GM21825 (cell line): Measurements from ENCODE around the gene KCNK3.

ENCODE experiments used
- ATAC-seq: cut with Tn5 transposase; IDR thresholded peaks from one replicate; pipeline ENCODE4 v1.9.1; 2021; ENCODE audit warnings: mild to moderate bottlenecking, moderate library complexity; ENCODE audit not compliant: unreplicated experiment

Gene KCNK3

GRCh38 chr2:26685989-26686839 is 6.3 kb upstream of the KCNK3 start:
- ATAC-seq: no peak

- no peak for ATAC-seq
Observed at GRCh38 chr2:26687328-26687727, 5.2 kb upstream of the KCNK3 start.

GRCh38 chr2:26687801-26688200 is 4.7 kb upstream of the KCNK3 start:
- ATAC-seq: no peak

DNA sequence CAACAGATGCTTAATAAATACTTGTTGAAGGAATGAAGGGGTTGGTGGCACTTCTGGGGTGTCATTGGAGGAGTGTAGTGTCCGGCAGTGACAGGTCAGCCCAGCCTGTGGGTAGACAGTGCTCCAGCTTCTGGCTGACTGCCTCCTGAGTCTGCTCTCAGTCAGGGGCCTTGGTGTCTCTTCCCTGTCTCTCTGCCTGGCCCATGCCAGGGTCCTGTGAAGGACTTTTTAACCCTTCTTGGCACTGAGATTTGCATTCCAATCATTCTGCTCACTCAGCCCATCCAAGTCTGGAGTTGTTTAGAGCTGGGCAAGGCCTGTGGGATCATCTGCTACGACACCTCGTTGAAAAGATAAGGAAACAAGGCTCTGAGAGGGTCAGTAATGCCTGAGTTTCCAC is 1.4 kb upstream of the KCNK3 start:
- ATAC-seq: no peak

GRCh38 chr2:26691881-26692278 is 642 bp upstream of the KCNK3 start:
- no peak for ATAC-seq

- no peak for ATAC-seq
Observed at GRCh38 chr2:26692897-26693849, 651 bp downstream of the KCNK3 start.

DNA sequence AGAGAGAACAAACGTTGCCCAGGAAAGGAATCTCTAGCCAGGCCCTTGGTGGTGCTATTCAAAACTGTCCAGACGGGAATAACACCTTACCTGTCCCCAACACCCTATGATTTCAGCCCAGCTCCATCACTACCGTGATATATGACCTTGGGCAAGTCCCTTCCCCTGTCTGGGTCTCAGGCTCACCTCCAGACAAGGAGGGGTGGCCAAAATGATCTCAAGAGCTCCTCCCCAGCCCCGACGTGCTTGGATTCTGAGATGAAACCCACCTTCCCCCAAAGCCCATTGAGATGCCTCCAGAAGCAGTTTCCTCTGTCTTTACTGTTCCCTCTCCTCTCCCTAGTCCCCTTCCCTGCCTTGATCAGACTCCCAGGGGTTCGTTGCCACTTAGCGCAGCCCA is 1.5 kb downstream of the KCNK3 start:
- no peak for ATAC-seq

DNA sequence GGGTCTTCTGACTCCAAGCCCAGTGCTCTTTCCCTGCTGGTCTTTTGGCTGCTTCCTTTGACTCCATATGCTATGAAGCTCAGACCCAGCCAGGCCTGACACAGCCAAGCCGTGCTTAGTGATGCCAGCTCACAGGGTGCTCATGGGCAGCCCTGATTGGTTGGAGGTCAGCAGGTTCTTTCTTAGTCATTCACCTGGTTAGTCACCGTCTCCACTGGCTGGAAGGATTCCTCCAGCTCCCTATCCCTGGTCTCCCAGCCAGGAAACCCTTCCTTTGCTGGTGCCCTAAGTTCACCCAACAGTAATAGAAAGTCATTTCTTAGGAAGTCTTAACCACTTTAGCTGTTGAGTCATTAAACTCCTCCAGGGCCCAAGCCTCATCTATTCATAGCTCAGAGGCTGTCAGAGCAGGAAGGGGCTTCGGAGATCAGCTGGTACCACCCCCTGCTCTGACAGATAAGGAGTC is 3.9 kb downstream of the KCNK3 start:
- no peak for ATAC-seq

DNA sequence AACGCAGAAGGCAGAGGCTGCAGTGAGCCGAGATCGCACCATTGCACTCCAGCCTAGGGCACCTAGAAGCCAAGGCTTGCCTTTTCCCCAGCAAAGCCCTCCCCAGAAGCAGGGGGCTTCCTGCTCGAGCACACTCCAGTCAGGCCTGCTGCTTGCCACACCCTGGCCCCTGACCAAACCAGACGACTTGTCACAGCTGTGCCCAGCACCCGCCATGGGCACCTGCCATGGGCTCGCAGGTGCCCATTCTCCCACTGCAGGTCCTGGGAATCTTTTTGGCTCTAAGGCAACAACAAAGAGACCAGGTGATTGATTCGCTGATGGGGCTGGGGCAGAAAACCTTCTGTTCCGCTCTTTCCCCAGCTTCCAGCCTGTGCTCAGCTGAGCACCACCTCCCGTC is 4.9 kb downstream of the KCNK3 start:
- ATAC-seq: no peak

DNA sequence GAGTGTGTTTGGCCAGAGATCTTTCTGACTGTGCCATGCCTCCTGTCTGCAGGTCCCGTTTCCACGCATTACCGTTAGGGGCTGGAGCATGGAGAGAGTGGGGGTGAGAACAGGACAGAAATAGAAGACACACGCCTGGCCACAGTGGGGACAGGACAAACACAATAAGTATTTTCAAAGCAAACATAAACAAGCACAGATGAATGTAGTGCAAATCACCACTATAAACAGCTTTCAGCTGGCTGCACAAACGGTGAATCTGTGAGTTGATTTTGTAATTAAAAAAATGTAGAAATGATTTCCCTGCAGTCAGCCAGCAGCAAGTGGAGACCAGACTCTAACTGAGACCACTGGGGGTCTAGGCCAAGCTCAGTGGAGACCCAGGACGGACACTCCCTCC is 6.8 kb downstream of the KCNK3 start:
- ATAC-seq: no peak

GRCh38 chr2:26700078-26700477 is 7.6 kb downstream of the KCNK3 start:
- ATAC-seq: no peak

GRCh38 chr2:26701596-26701995 is 9.1 kb downstream of the KCNK3 start:
- ATAC-seq: no peak

DNA sequence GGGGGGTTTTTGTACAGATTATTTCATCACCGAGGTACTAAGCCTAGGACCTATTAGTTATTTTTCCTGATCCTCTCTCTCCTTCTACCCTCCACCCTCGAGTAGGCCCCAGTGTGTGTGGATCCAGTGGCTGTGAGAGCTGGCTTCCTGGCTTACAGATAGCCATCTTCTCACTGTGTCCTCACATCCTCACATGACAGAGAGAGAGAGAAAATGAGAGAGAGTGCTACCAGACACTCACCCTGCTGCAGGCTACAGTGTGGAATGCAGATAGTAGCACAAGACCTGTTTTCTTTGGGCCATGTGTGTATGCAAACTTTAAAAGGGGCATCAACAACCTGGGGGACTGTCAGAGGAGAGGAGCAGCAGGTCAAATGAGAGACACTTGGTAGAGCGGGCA is 9.5 kb downstream of the KCNK3 start:
- ATAC-seq: no peak

- ATAC-seq: no peak
Observed at GRCh38 chr2:26704441-26704977, 12.0 kb downstream of the KCNK3 start.

GRCh38 chr2:26705126-26705525 is 12.6 kb downstream of the KCNK3 start:
- no peak for ATAC-seq

DNA sequence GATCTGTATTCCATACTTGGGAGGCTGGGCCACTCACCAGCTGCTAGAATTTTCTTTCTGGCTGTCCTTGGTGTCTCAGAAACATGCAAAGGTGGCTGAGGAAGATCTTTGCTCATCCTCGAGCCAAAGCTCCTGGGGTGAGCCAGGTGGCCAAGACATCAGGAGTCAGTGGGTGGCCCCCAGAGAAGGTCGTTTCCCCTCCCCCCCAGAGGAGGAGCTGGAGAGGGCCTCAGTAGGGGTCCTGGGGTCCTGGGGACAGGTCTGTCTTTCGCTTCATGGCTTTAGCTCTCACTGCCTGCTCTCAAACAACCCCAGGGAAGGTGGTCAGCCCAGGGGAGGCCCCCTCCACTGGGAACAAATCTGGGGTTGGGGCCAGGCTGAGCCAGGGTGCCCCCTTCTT is 13.6 kb downstream of the KCNK3 start:
- no peak for ATAC-seq

DNA sequence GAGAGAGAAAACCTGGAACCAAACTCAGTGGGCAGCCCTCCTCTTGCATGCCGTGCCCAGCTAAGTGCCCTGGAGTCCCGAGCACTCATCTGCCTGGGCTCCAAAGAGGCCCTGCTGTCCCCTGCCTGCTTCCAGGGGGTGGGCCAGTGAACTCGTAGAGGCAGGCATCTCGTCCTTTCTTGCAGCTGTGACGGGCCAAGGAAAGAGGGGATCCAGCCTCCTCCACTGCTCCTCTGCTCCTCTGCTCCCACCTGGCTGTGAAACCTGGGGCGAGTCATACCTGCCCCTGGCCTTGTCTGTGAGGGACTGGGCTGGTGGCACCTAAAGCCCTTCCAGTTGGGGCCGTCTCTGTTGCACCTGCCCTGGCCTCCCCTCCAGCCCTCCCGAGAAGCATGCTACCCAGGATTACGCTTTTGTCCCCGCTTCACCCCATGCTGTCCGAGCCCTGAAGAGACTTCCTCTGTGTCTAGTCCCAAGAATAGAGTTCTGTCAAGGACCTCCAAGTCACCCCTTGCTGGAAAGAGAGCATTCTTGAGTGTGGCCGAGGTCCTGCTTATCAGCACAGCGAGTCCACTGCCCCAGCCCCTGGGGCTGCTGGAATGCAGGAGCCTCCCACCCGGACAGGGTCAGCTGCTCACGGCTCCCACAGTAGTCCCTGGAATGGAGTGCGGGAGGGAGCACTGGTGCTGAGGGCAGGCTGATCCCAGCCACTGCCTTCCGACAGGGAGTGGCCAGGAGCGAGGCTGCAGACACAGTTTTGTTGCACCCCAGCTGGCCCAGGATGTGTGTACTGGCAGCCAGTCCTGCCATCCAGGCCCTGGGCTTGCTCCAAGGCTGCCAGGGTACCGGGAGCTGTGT is 14.3 kb downstream of the KCNK3 start:
- ATAC-seq: no peak

- no peak for ATAC-seq
Observed at GRCh38 chr2:26707747-26708146, 15.2 kb downstream of the KCNK3 start.

DNA sequence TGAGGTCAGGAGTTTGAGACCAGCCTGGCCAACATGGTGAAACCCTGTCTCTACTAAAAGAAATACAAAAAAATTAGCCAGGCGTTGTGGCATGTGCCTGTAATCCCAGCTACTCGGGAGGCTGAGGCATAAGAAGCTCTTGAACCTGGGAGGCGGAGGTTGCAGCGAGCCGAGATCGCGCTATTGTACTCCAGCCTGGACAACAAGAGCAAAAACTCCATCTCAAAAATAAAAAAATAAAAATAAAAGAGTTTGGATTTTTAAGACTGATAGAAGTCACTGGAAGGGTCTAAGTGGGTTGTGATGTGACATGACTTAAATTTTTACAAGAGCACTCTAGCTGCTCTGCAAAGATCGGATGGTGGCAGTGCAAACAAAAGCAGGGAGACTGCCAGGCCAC is 15.9 kb downstream of the KCNK3 start:
- no peak for ATAC-seq

GRCh38 chr2:26709323-26710110 is 17.0 kb downstream of the KCNK3 start:
- no peak for ATAC-seq
